HuH-7 (cell line): Measurements from ENCODE around the gene CAPS.

ENCODE experiments used
- DNase-seq: peaks from one replicate; pipeline ENCODE4 v3.0.0; 2011; ENCODE audit warnings: low spot score

Gene CAPS

DNA sequence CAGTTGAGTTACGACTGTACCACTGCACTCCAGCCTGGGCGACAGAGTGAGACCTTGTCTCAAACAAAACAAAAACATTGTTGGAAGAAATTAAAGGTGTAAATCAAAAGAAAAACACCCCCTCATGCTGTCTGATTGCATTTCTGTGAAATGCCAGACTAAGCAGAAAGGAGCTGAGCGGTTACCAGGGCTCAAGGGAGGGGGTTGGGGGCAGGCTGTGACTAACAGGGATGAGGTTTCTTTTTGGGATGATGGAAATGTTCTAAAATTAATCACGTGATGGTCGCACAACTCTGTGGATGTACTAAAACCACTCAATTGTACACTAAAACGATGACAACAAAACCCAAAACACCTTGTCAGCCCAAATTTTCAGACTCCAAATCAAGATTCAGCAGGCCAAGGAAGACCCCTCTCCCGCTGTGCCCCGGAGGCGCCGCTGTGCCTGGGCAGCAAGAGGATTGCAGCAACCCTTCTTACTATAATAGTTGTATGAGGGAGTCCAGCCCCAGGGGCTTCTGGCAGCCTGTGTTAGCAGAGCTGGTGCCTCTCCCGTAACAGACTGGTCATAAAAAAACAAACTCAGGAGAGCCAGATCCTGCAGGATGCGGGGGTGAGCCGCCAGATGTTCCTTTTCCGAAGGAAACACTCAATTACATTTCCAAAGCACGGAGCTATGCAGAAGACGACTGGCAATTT lies 20.9 kb downstream of the CAPS start:
- DNase-seq = no peak

- DNase-seq = no peak
Measured at GRCh38 chr19:5935473-5936291, 21.6 kb downstream of the CAPS start.

DNA sequence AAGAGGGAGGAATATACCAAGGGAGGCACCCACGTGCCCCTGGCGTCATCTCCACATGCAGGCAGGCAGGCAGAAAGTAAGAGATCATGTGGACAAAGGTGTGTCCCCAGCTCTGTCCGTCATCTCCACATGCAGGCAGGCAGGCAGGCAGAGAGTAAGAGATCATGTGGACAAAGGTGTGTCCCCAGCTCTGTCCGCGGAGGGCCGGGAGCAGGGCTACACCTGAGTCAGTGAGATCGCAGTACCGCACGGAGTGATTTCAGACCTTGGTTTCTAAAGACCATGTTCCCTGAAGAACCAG lies 22.2 kb downstream of the CAPS start:
- no peak for DNase-seq

GRCh38 chr19:5937550-5937949 lies 23.5 kb downstream of the CAPS start:
- DNase-seq = no peak

DNA sequence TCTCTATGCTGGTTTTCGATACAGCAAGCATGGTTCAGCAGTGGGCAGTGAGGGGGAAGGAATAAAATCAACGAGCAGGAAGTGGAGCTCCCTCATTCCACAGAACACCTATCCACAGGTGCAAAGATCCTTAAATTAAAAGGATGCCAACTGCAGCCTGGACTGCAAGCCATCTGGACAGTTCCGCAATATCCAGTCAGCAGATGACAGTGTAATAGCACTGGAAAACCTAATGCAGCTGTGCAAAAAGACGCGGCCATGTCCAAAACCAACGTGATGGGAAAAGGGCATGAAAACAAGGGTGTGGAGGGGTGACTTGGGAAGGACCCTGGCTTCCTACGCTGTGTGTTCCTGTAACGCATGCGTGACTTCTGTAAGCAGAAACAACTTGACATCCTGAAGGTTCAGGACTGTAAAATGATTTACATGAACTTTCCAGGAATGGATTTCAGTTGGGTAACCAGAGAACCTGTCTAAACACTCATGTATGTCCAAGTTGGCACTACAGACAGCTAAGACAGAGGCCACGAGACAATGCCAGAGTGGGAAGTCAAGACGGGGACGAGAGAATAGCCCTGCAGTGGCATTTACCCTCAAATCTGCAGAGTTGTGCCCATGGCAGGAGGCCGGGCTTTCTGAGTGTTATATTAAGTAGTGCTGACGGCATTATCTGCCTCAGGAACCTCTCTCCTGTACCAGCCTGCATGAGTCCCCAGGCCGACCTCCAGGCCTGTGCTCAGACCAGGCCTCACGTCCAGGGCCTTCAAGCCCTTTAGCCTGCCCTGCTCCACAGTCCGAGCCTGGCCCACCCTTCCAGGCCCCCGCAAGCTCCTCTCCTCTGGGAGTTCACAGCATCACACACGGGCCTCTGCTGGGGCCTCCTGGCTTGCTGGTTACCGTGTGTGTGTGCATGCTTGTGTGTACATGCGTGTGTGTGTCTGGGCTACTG lies 26.5 kb downstream of the CAPS start:
- DNase-seq = no peak

DNA sequence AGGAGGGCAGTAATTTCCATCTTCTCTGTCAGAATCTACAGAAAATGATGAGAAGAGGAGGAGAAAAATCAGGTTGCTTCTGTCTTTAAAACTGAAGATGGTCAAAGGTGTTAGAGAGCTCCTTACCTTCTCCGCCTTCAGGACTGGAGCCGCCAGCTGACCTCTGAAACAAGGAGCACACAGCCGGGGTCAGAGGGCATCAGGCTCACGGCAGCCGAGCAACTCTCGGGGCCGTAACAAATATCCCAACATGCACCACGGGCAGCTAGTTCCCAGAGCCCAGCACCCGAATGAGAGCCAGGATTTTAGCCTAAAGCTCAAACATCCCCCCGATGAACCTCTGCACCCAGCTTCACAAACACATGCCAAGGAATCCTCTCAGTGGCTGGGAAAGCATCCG lies 27.6 kb downstream of the CAPS start:
- no peak for DNase-seq

DNA sequence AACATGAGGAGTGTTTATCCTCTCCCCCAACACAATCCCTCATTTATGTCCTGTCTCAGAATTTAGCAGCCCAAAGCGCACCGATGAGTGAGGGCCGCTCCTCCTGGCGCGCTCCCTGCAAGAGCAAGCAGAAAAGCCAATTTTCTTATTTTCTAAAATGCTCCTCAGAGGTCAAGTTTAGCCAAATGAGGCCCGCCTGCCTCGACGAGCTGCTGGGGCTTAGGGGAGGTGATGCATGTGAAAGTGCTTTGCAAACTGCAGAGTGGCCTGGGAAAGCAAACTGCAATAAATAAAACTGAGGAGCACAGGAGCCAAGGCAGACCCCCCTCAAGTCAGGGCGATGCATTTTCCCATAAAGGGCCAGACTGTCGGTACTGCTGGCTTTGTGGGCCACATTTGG lies 29.0 kb downstream of the CAPS start:
- DNase-seq = no peak

DNA sequence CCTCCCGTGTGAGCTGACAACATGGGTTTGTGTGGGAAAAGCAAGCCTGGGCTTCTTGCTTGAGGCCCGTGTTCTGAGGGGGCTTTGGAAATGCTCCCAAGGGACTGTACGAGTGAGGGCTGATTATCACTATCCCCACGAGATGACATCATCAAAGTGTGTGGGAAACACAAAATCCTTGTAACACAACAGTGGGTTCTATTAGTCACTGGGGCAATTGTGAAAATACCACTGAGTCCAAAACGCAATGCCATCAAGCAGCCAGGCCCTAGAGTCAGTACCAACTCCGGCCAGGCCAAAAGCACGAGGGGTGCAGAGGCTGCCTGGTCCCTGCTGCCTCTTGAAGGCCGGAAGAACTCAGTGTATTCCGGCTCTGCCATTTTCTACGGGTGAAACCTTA lies 29.6 kb downstream of the CAPS start:
- no peak for DNase-seq

DNA sequence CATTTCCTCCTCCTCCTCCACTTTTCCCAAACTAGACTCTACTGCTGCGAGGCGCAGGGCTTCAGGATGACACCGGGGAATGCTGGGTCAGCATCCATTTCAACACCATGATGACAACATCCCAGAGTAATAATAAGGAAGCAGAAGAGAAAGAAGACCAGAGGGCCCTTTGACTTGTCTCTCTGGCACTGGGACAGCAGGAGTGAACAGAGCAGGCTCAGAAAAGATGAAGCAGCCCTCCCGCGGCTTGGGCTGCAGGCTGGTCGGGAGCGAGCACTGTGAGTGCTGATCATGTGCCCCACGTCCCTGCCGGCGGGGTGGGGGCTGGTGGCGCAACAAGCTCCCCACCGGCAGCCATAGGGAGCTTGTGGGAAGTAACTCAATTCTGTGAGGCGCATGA lies 33.4 kb downstream of the CAPS start:
- no peak for DNase-seq

DNA sequence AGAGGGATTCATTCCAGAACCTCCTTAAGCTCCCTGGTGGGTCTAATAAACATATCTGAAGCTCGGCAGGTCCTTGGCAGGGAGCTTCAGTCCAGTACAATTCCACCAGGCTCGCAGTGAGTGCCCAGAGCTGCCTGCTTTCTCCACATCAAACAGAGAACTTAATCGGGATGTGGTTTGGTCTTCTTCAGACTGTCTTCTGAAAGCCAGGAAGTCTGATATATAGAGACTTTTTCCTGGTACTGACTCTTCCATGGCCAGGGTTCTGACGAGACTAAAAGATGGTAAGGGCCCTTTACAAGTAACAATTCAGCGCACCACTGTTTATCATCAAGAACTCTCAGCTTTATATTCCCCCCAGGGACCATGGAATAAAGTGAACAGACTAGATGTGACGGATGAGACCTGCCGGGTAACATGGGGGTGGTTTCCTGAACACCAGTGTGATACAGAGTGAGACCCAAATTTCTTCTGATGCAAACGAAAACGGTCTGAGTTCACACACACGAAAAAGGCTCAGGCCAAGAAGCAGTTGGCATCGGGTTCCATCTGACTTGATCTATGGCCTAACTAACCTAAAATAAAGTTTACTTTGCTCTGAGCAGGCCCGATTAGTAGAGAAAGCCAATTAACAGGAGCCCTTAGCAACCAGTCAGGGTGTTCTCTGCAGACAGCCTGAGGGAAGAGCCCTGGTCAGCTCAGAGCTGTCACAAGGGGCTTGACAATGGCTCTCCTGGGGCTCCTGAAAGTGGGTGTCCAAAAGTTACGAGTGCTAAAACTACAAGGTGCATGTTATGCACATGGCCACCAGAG lies 34.9 kb downstream of the CAPS start:
- no peak for DNase-seq

DNA sequence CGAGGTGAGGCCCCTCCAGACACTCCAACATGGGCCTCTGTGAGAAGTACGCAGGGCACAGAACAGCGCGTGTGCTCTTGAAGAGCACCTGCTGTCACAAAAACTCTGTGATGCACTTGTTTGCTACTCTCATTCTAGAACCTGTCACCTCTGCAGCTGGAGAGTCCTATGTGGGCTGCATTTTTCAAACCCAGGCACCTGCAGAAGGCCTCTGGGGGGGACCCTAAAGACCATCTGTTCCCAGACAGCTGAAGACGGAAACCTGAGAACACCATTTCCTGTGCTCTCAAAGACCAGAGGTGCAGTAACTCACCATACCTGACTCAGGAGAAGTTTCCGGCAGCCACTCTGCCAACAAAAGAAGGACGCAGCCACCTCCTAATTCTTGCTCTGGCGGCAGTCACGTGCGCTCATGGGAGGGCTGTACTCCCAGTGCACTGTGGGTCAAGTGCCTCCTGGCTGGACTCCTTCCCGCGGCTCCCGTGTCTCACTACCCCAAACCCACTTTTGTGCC lies 35.8 kb downstream of the CAPS start:
- DNase-seq = no peak

DNA sequence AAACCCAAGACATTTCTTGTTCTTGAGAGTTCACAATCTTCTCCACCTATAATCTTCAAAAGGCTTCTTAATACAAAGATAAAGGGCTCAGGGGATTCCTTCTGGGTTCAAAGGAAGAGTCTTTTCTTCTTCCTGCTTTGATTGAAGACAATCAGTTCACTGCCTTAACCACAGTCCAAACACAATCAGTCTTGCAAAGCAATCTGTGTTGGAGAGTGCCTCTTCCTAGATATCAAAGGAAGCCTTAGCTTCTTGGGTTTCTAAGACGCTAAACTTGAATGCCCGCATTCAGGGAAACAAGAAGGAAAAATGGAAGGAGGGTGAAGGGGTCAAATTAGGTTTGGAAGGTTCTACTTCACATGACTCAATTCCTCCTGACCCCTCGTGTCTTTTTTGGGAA lies 36.7 kb downstream of the CAPS start:
- no peak for DNase-seq

GRCh38 chr19:5951338-5951861 lies 37.3 kb downstream of the CAPS start:
- DNase-seq = no peak

- DNase-seq = no peak
Measured at GRCh38 chr19:5952193-5953029, 38.4 kb downstream of the CAPS start.

GRCh38 chr19:5953030-5953589 lies 39.1 kb downstream of the CAPS start:
- DNase-seq = no peak

- DNase-seq = no peak
Measured at GRCh38 chr19:5953680-5954213, 39.7 kb downstream of the CAPS start.

DNA sequence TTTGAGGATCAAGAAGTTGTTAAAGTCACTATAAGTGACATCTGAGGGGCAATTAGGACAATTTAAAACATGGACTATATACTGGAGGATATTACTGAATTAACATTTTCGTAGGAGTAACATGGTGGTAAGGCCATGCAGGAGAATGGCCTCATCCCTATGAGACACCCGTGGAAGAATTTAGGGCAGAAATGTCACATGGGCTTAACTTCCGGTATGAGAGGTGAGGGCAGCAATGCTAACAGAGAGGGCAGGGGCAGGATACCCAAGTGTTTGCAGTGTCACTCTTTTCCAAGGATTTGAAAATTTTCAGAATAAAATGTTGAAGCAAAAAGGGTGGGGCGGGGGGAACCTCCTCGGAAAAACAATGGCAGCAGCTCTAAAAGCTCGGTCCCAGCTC lies 40.2 kb downstream of the CAPS start:
- no peak for DNase-seq

GRCh38 chr19:5955636-5955935 lies 41.5 kb downstream of the CAPS start:
- DNase-seq = no peak

- DNase-seq = no peak
Measured at GRCh38 chr19:5956323-5956722, 42.3 kb downstream of the CAPS start.

DNA sequence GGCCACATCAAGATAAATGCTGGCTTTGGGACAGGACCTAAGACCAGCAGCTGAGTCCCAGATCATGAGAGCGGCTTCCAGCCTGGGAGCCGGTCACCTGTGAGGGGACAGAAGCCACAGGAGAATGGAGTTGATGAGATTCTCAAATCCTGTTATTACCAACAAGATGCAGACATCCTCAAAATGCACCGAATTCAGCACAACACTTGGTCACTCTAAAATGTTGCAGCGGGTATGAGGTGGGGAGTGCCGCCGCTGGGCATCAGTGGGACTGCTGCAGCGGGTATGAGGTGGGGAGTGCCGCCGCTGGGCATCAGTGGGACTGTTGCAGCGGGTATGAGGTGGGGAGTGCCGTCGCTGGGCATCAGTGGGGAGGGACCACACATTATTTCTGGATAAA lies 42.7 kb downstream of the CAPS start:
- DNase-seq = no peak
